Measurements from ENCODE around the gene MAP1LC3B2. TPM values are rescaled to one million over a fixed set of nuclear protein-coding genes. Genes with fewer than 3 reads are reported as not detected.
"Not testable (repeated sequence)": the region's sequence is repeated elsewhere in the genome, so short reads cannot be mapped to it uniquely, and the experiment has no call there.

The MAP1LC3B2 gene
- total RNA-seq, 1 experiment from 2014 or later: 1.5 TPM

GRCh38 chr12:116564080-116564479, 4.9 kb downstream of the MAP1LC3B2 start:
- H3T11ph ChIP-seq (ENCODE audit: low read length): no peak overlapping the region
- Mint-ChIP-seq H3K27ac (no peak overlapping the region), H3K27me3 (ENCODE audit: low read depth) (peaks cover 2% of the 10 kb centered on the region; the same call in 1 of the 2 replicates), H3K36me3 (ENCODE audit: insufficient read depth in 1 of 3, low read depth in 3 of 3) (peaks cover 3 to 23% (median 3%) of the 10 kb centered on the region in 3 experiments; a peak in 6 of 7 replicates), H3K9me3 (peaks cover 16 to 17% of the 10 kb centered on the region in 2 experiments), H3K4me1 (peaks cover 12% of the 10 kb centered on the region in 2 experiments), H3K4me3 (no peak overlapping the region)
- H2BK15ac ChIP-seq (ENCODE audit: low read depth, low read length): no peak overlapping the region
- no peak overlapping the region for H3K27ac ChIP-seq (ENCODE audit: insufficient read length, low read depth, low read length)
- H2BK12ac ChIP-seq (ENCODE audit: insufficient read length, low read depth, low read length): no peak overlapping the region
- TF ChIP-seq CTCF (conservative IDR thresholded peaks at IDR 0.05): no peak
- no peak overlapping the region for H3K56ac ChIP-seq (ENCODE audit: insufficient read length, low read depth, low read length)
- no peak overlapping the region for H4K5ac ChIP-seq (ENCODE audit: insufficient read length, low read depth, low read length)
- no peaks in the 10 kb centered on the region for H3K27me3 ChIP-seq (ENCODE audit: insufficient read depth, low read length)
- H3K14ac ChIP-seq (ENCODE audit: insufficient read depth, low read length): no peak overlapping the region
- no peak overlapping the region for H2BK20ac ChIP-seq (ENCODE audit: low read depth, low read length, poor library complexity, severe bottlenecking)
- no peaks in the 10 kb centered on the region for H3K23me2 ChIP-seq (ENCODE audit: insufficient read length, low read depth, low read length, poor library complexity, severe bottlenecking)
- no peak overlapping the region for H3K9ac ChIP-seq (ENCODE audit: extremely low read depth, insufficient read length, low read length)
- H3K4ac ChIP-seq (ENCODE audit: low read depth, low read length): no peak overlapping the region
- no peak for DNase-seq
- no peak overlapping the region for H2BK5ac ChIP-seq (ENCODE audit: insufficient read length, low read length)
- no peak overlapping the region for H2AK5ac ChIP-seq (ENCODE audit: insufficient read length, low read length)
- H3K4me1 ChIP-seq (ENCODE audit: insufficient read depth, low read length): no peaks in the 10 kb centered on the region
- no peak overlapping the region for H3K23ac ChIP-seq (ENCODE audit: insufficient read length, low read depth, low read length)
- H3K79me2 ChIP-seq (ENCODE audit: insufficient read depth, low read length): no peaks in the 10 kb centered on the region
- H3K79me1 ChIP-seq (ENCODE audit: insufficient read depth, low read depth, low read length, poor library complexity, severe bottlenecking): no peaks in the 10 kb centered on the region
- no peak overlapping the region for H2AFZ ChIP-seq (ENCODE audit: low read length)
- H4K91ac ChIP-seq (ENCODE audit: insufficient read length, low read depth, low read length): no peak overlapping the region
- no peak overlapping the region for H3K18ac ChIP-seq (ENCODE audit: insufficient read length, low read depth, low read length)
- no peak overlapping the region for H4K8ac ChIP-seq (replicated peaks; ENCODE audit: insufficient read length, low read depth, low read length)
- H3K9me3 ChIP-seq (ENCODE audit: control insufficient read depth, low read depth, low read length): no peaks in the 10 kb centered on the region
- no peak overlapping the region for H2BK120ac ChIP-seq (ENCODE audit: low read depth, low read length, poor library complexity, severe bottlenecking)
- no peaks in the 10 kb centered on the region for H4K20me1 ChIP-seq (ENCODE audit: control insufficient read depth, insufficient read depth, insufficient read length)
- H3K4me2 ChIP-seq (ENCODE audit: insufficient read depth, insufficient read length, low read length): no peak overlapping the region

GRCh38 chr12:116565221-116565620, 6.0 kb downstream of the MAP1LC3B2 start:
- not testable (repeated sequence) for H3K27ac Mint-ChIP-seq; H3K27ac ChIP-seq (ENCODE audit: insufficient read length, low read depth, low read length); H2BK120ac ChIP-seq (ENCODE audit: low read depth, low read length, poor library complexity, severe bottlenecking)

More at GRCh38 chr12:116565221-116565620, 6.0 kb downstream of the MAP1LC3B2 start:
- H4K20me1 ChIP-seq (ENCODE audit: control insufficient read depth, insufficient read depth, insufficient read length); H2BK12ac ChIP-seq (ENCODE audit: insufficient read length, low read depth, low read length); H3K56ac ChIP-seq (ENCODE audit: insufficient read length, low read depth, low read length); H3K4me1 ChIP-seq (ENCODE audit: insufficient read depth, low read length); H3K27me3 ChIP-seq (ENCODE audit: insufficient read depth, low read length); H4K5ac ChIP-seq (ENCODE audit: insufficient read length, low read depth, low read length); H3K18ac ChIP-seq (ENCODE audit: insufficient read length, low read depth, low read length); H2AK5ac ChIP-seq (ENCODE audit: insufficient read length, low read length); H3K4me2 ChIP-seq (ENCODE audit: insufficient read depth, insufficient read length, low read length); H3K4me3 Mint-ChIP-seq; DNase-seq; H3K4ac ChIP-seq (ENCODE audit: low read depth, low read length); H3T11ph ChIP-seq (ENCODE audit: low read length); H3K23me2 ChIP-seq (ENCODE audit: insufficient read length, low read depth, low read length, poor library complexity, severe bottlenecking); H2AFZ ChIP-seq (ENCODE audit: low read length); H2BK15ac ChIP-seq (ENCODE audit: low read depth, low read length); H3K79me1 ChIP-seq (ENCODE audit: insufficient read depth, low read depth, low read length, poor library complexity, severe bottlenecking); H3K27me3 Mint-ChIP-seq (ENCODE audit: low read depth); H3K9me3 ChIP-seq (ENCODE audit: control insufficient read depth, low read depth, low read length); H3K4me1 Mint-ChIP-seq; H3K79me2 ChIP-seq (ENCODE audit: insufficient read depth, low read length); H4K91ac ChIP-seq (ENCODE audit: insufficient read length, low read depth, low read length); H2BK20ac ChIP-seq (ENCODE audit: low read depth, low read length, poor library complexity, severe bottlenecking); H3K9ac ChIP-seq (ENCODE audit: extremely low read depth, insufficient read length, low read length); H3K23ac ChIP-seq (ENCODE audit: insufficient read length, low read depth, low read length); H4K8ac ChIP-seq (replicated peaks; ENCODE audit: insufficient read length, low read depth, low read length); H2BK5ac ChIP-seq (ENCODE audit: insufficient read length, low read length); H3K14ac ChIP-seq (ENCODE audit: insufficient read depth, low read length): not testable (repeated sequence)
- peaks cover 3 to 23% (median 3%) of the 10 kb centered on the region in 3 experiments; a peak in 6 of 7 replicates for H3K36me3 Mint-ChIP-seq (ENCODE audit: insufficient read depth in 1 of 3, low read depth in 3 of 3)
- H3K9me3 Mint-ChIP-seq: peaks cover 16 to 17% of the 10 kb centered on the region in 2 experiments
- WGBS (ENCODE audit: extremely low coverage, insufficient read length, low lambda C conversion rate): no CpG with 5 or more reads among the region's 7 CpGs
